SIG-M5 (cell line): ENCODE measurements around the gene XKR3.
"Not testable (repeated sequence)": the region's sequence is repeated elsewhere in the genome, so short reads cannot be mapped to it uniquely, and the experiment has no call there.

Experiments
- DNase-seq: peaks from one replicate; lab custom pipeline; 2025; lab: John Stamatoyannopoulos, UW

The XKR3 gene

GRCh38 chr22:16747266-16748159 lies 77.7 kb downstream of the XKR3 start:
- DNase-seq, result not testable (repeated sequence)

- DNase-seq, result not testable (repeated sequence)
These were observed 90.9 kb downstream of the XKR3 start for GRCh38 chr22:16734271-16734670.
